GM18526 (cell line): ENCODE data around the gene CHADL.

Experiments
- POLR2A ChIP-seq: IDR thresholded peaks from 3 replicates; pipeline ENCODE4 v1.6.1; 2011; ENCODE audit not compliant: insufficient read length; ENCODE audit errors: extremely low read depth

Gene CHADL

GRCh38 chr22:41222846-41223507 is 17.8 kb downstream of the CHADL start:
- no peak for TF ChIP-seq POLR2A

- TF ChIP-seq POLR2A, result no peak
Observed at GRCh38 chr22:41217553-41218157, 23.1 kb downstream of the CHADL start.

GRCh38 chr22:41216984-41217383 is 23.7 kb downstream of the CHADL start:
- TF ChIP-seq POLR2A, result no peak

GRCh38 chr22:41215926-41216325 is 24.8 kb downstream of the CHADL start:
- no peak for TF ChIP-seq POLR2A

GRCh38 chr22:41215409-41215808 is 25.3 kb downstream of the CHADL start:
- no peak for TF ChIP-seq POLR2A

GRCh38 chr22:41206719-41207118 is 34.0 kb downstream of the CHADL start:
- TF ChIP-seq POLR2A, result no peak

GRCh38 chr22:41204992-41205900 is 35.5 kb downstream of the CHADL start, which contains the start of gene L3MBTL2:
L3MBTL2 (plus strand) TSS chr22:41205312; CDS start chr22:41205363, 51 bp downstream.
- TF ChIP-seq POLR2A, result peak; percentile 76

- no peak for TF ChIP-seq POLR2A
Observed at GRCh38 chr22:41204066-41204465, 36.7 kb downstream of the CHADL start.

- no peak for TF ChIP-seq POLR2A
Observed at GRCh38 chr22:41203118-41203517, 37.6 kb downstream of the CHADL start.

GRCh38 chr22:41201141-41201540 is 39.6 kb downstream of the CHADL start:
- TF ChIP-seq POLR2A, result no peak

GRCh38 chr22:41198027-41198580 is 42.6 kb downstream of the CHADL start:
- TF ChIP-seq POLR2A, result no peak

- TF ChIP-seq POLR2A, result no peak
Observed at GRCh38 chr22:41197038-41197972, 43.4 kb downstream of the CHADL start.

GRCh38 chr22:41193829-41194228 is 46.9 kb downstream of the CHADL start:
- TF ChIP-seq POLR2A, result no peak

- TF ChIP-seq POLR2A, result no peak
Observed at GRCh38 chr22:41191467-41191866, 49.3 kb downstream of the CHADL start.
